ENCODE results near the gene METTL16.
"Not testable (repeated sequence)": the region's sequence is repeated elsewhere in the genome, so short reads cannot be mapped to it uniquely, and the experiment has no call there.

Gene METTL16, protein sequence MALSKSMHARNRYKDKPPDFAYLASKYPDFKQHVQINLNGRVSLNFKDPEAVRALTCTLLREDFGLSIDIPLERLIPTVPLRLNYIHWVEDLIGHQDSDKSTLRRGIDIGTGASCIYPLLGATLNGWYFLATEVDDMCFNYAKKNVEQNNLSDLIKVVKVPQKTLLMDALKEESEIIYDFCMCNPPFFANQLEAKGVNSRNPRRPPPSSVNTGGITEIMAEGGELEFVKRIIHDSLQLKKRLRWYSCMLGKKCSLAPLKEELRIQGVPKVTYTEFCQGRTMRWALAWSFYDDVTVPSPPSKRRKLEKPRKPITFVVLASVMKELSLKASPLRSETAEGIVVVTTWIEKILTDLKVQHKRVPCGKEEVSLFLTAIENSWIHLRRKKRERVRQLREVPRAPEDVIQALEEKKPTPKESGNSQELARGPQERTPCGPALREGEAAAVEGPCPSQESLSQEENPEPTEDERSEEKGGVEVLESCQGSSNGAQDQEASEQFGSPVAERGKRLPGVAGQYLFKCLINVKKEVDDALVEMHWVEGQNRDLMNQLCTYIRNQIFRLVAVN

DNA sequence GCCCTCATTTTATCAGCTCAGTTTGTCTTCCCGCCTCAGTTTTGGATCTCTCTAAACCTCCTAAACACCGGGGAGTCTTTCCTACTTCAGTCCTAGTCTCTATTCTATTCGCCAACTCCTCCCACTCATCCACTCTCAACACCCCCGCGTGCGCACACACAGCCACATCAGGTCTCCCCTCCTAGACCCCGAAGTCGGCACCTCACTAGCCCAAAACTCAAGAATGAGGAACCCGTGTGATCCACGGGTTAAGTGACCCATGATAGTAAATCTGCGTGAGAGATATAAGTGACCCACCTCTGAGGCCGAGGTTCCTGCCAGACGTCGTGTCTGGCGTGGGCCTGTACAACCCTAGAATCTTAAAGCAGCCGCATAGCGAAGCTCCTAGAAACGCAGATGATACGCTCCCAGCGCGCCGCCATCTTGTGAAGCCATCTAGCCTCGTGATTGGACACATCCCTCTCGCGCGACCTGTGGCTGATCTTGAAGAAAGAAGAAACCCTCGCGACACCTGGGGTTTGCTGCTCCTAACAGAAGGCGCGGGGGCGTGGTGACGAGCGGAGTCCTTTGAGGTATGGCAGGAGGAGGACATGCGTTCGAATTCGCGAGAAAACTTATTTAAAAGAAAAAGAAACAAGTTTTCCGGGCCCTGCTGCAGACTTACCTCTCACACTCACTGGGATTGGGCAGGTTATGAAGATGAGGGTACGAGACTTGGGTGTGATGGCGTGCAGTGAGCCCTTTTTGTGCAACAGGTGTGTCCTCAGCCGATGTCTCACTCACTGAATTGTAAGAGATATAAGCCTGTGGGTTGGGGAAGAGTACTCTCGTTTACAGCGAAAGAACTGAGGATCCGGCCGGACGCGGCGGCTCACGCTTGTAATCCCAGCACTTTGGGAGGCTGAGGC, at the start of gene METTL16:
TSS of gene METTL16 (minus strand) at position 427 of the 908 bp plus-strand sequence. CDS start 9,557 bp downstream, outside the sequence.
- Mint-ChIP-seq H3K27ac (no peak within 1 kb of the TSS), H3K27me3 (no peaks in the 10 kb centered on the region), H3K4me3 (peak within 1 kb of the TSS; percentile 33), H3K36me3 (peaks cover 8% of the 10 kb centered on the region), H3K4me1 (peaks cover 14% of the 10 kb centered on the region), H3K9me3 (no peaks in the 10 kb centered on the region)
- ATAC-seq (ENCODE audit: low read depth) (peak; percentile 98), DNase-seq (ENCODE audit: low spot score in 2 of 2) (peak; percentile 86 to 93)

- DNase-seq (ENCODE audit: low spot score in 2 of 2) (no peak), ATAC-seq (ENCODE audit: low read depth) (no peak)
- H3K4me1 Mint-ChIP-seq = peaks cover 7% of the 10 kb centered on the region
- no peak overlapping the region for H3K27ac Mint-ChIP-seq
- H3K4me3 Mint-ChIP-seq = no peak overlapping the region
- peaks cover 7% of the 10 kb centered on the region for H3K27me3 Mint-ChIP-seq
- H3K36me3 Mint-ChIP-seq = no peaks in the 10 kb centered on the region
- peaks cover 2% of the 10 kb centered on the region for H3K9me3 Mint-ChIP-seq
Observed at GRCh38 chr17:2560658-2561057, 49.0 kb upstream of the METTL16 start.

DNA sequence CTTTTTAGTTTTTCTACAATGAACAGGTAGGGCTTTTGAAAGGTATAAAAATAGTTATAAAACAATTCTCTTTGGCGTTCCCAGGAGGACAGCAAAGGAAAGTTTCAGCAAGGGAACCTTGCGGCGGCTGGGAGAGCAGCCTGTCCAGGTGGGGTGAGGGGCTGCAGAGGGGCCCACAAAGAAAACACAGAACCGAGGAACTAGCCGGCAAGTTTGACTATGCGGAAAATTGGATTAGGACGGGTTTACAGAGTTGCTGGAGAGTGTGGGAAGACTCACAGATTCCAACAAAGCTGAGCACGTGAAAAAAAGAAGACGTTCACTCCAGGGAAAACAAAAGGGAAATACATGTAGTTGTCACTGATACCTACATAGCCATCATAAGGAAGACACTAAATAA, 40.2 kb upstream of the METTL16 start:
- Mint-ChIP-seq H3K4me3 (no peak overlapping the region), H3K36me3 (no peaks in the 10 kb centered on the region), H3K27ac (no peak overlapping the region), H3K27me3 (peaks cover 7% of the 10 kb centered on the region), H3K4me1 (no peaks in the 10 kb centered on the region), H3K9me3 (no peaks in the 10 kb centered on the region)
- DNase-seq (ENCODE audit: low spot score in 2 of 2) (no peak), ATAC-seq (ENCODE audit: low read depth) (no peak)

- no peaks in the 10 kb centered on the region for H3K9me3 Mint-ChIP-seq
- H3K4me1 Mint-ChIP-seq = no peaks in the 10 kb centered on the region
- H3K27me3 Mint-ChIP-seq = peaks cover 7% of the 10 kb centered on the region
- no peak for ATAC-seq (ENCODE audit: low read depth)
- H3K36me3 Mint-ChIP-seq = no peaks in the 10 kb centered on the region
- no peak for DNase-seq (ENCODE audit: low spot score in 2 of 2)
- H3K4me3 Mint-ChIP-seq = no peak overlapping the region
- no peak overlapping the region for H3K27ac Mint-ChIP-seq
Observed at GRCh38 chr17:2551493-2551892, 39.8 kb upstream of the METTL16 start.

DNA sequence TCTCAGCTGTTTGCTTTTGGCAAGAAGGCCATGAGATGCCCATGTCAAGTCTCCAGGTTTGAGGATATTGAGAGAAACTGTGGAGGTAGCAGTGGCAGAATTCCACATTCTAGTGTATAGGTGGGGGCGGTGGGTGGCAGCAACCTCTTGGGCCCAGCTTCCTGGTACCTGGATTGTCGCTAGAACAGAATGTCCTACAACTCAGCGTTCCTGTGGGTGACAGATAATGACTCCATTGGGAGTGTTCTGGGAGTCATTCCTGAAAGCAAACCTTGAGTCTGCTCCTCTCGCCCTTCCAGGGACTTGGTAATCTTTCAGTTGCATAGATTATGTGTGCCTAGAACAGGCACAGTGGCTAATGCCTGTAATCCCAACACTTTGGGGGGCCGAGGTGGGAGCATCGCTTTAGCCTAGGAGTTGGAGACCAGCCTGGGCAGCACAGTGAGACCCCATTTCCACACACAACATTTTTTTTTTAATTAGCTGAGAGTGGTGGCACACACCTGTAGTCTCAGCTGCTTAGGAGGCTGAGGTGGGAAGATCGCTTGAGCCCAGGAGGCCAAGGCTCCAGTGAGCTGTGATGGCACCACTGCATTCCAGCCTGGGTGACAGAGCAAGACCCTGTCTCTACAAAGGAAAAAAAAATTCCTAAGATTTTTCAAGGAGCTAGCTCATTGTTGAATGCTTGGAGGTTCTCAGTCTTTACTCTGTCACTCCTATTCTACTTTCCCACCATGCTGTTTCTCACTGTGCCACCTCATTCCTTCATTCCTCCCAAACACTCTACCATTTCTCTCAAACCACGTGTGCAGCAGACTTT, 37.9 kb upstream of the METTL16 start:
- H3K4me3 Mint-ChIP-seq = no peak overlapping the region
- peaks cover 8% of the 10 kb centered on the region for H3K27me3 Mint-ChIP-seq
- ATAC-seq (ENCODE audit: low read depth) = no peak
- H3K4me1 Mint-ChIP-seq = no peaks in the 10 kb centered on the region
- no peak for DNase-seq (ENCODE audit: low spot score in 2 of 2)
- H3K27ac Mint-ChIP-seq = no peak overlapping the region
- H3K9me3 Mint-ChIP-seq = no peaks in the 10 kb centered on the region
- no peaks in the 10 kb centered on the region for H3K36me3 Mint-ChIP-seq

- H3K4me1 Mint-ChIP-seq; DNase-seq (ENCODE audit: low spot score in 2 of 2); H3K27ac Mint-ChIP-seq; H3K36me3 Mint-ChIP-seq; H3K27me3 Mint-ChIP-seq; ATAC-seq (ENCODE audit: low read depth); H3K9me3 Mint-ChIP-seq; H3K4me3 Mint-ChIP-seq: not testable (repeated sequence)
Observed at GRCh38 chr17:2548026-2548425, 36.3 kb upstream of the METTL16 start.

DNA sequence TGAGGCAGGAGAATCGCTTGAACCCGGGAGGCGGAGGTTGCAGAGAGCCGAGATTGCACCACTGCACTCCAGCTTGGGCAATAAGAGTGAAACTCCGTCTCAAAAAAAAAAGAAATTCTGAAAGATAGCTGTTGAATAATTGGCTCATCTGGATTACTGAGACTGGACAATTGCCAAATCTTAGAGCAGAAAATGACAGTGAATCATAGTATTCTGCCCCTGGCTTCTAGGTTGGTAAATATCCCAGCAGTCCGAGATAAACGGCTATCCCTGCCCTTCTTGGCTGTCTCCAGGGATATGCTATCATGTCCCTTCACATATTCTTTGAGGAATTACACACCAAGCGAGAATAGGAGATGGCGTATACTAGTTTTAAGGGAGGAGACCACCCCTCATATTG, 35.5 kb upstream of the METTL16 start:
- ATAC-seq (ENCODE audit: low read depth) (no peak), DNase-seq (ENCODE audit: low spot score in 2 of 2) (no peak)
- Mint-ChIP-seq H3K4me3 (no peak overlapping the region), H3K4me1 (peaks cover 4% of the 10 kb centered on the region), H3K9me3 (no peaks in the 10 kb centered on the region), H3K27me3 (peaks cover 8% of the 10 kb centered on the region), H3K36me3 (no peaks in the 10 kb centered on the region), H3K27ac (no peak overlapping the region)

DNA sequence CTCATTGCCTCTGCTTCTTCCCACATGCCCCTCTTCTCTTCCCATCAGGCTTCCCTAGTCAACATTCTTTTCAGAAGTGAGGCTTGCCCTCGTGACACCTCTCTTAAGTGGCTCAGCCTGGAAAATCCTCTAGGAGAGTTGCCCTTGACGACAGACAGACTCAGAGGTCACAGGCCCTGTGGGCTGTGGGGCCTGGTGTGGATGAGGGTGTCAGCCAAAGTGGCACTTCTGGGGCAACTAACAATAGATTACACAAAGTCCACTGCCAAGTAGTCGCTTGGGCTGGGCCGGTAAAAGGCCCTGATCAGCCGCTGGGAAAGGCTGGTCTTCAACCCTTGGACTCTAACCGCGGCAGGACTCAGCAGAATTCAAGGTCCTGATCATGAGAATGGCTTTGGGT, 33.7 kb upstream of the METTL16 start:
- peaks cover 6% of the 10 kb centered on the region for H3K4me1 Mint-ChIP-seq
- H3K4me3 Mint-ChIP-seq = no peak overlapping the region
- ATAC-seq (ENCODE audit: low read depth) (no peak), DNase-seq (ENCODE audit: low spot score in 2 of 2) (no peak)
- H3K27ac Mint-ChIP-seq = peak overlapping the region; percentile 18
- peaks cover 6% of the 10 kb centered on the region for H3K27me3 Mint-ChIP-seq
- H3K9me3 Mint-ChIP-seq = no peaks in the 10 kb centered on the region
- H3K36me3 Mint-ChIP-seq = no peaks in the 10 kb centered on the region

DNA sequence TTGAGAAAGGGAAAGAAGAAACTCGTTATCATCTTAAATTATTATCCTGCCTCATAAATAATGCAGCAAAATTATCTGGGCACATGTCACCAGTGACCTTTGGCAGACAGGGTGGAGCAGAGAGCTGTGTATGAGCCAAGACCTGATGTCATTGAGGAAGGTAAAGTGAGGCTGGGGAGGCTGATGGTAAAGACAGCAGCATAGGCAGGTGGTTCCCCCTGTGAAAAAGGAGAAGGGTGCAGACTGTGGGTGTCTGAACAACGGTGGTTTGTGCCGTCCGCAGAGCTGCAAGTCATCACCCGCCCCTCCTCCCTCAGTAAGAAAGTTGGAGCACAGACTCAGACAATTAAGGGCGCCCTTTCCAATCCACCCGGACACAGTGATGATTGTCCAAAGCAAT, 30.8 kb upstream of the METTL16 start:
- Mint-ChIP-seq H3K27ac (no peak overlapping the region), H3K36me3 (no peaks in the 10 kb centered on the region), H3K4me3 (no peak overlapping the region), H3K4me1 (peaks cover 6% of the 10 kb centered on the region), H3K9me3 (no peaks in the 10 kb centered on the region), H3K27me3 (peaks cover 5% of the 10 kb centered on the region)
- DNase-seq (ENCODE audit: low spot score in 2 of 2) = peak in 1 of 2 donors; percentile 10
- peak; percentile 93 for ATAC-seq (ENCODE audit: low read depth)

- H3K4me3 Mint-ChIP-seq = no peak overlapping the region
- no peaks in the 10 kb centered on the region for H3K36me3 Mint-ChIP-seq
- no peak for DNase-seq (ENCODE audit: low spot score in 2 of 2)
- ATAC-seq (ENCODE audit: low read depth) = no peak
- peaks cover 6% of the 10 kb centered on the region for H3K4me1 Mint-ChIP-seq
- H3K27ac Mint-ChIP-seq = no peak overlapping the region
- H3K27me3 Mint-ChIP-seq = peaks cover 5% of the 10 kb centered on the region
- H3K9me3 Mint-ChIP-seq = no peaks in the 10 kb centered on the region
Observed at GRCh38 chr17:2542056-2542455, 30.4 kb upstream of the METTL16 start.

GRCh38 chr17:2537579-2537978, 25.9 kb upstream of the METTL16 start:
- H3K36me3 Mint-ChIP-seq; ATAC-seq (ENCODE audit: low read depth); H3K27ac Mint-ChIP-seq; H3K9me3 Mint-ChIP-seq; H3K4me1 Mint-ChIP-seq; H3K27me3 Mint-ChIP-seq; DNase-seq (ENCODE audit: low spot score in 2 of 2); H3K4me3 Mint-ChIP-seq: not testable (repeated sequence)

GRCh38 chr17:2532146-2532720, 20.5 kb upstream of the METTL16 start:
- Mint-ChIP-seq H3K36me3 (no peaks in the 10 kb centered on the region), H3K27me3 (no peaks in the 10 kb centered on the region), H3K4me1 (peaks cover 6% of the 10 kb centered on the region), H3K27ac (no peak overlapping the region), H3K9me3 (no peaks in the 10 kb centered on the region), H3K4me3 (no peak overlapping the region)
- ATAC-seq (ENCODE audit: low read depth) (no peak), DNase-seq (ENCODE audit: low spot score in 2 of 2) (no peak)

DNA sequence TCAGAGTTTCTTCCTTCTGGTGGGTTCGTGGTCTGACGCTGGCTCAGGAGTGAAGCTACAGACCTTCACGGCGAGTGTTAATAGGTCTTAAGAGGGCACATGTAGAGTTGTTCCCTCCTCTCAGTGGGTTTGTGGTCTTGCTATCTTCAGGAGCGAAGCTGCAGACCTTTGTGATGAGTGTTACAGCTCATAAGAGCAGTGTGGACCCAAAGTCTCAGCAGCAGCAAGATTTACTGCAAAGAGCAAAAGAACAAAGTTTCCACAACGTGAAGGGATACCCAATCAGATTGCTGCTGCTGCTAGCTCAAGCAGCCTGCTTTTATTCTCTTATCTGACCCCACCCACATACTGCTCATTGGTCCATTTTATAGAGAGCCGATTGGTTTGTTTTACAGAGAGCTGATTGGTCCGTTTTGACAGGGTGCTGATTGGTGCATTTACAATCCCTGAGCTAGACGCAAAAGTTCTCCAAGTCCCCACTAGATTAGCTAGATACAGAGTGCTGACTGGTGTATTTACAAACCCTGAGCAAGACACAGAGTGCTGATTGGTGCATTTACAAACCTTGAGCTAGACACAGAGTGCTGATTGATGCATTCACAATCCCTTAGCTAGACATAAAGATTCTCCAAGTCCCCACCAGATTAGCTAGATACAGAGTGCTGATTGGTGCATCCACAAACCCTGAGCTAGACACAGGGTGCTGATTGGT, 19.7 kb upstream of the METTL16 start:
- H3K27me3 Mint-ChIP-seq; H3K27ac Mint-ChIP-seq; DNase-seq (ENCODE audit: low spot score in 2 of 2); ATAC-seq (ENCODE audit: low read depth); H3K36me3 Mint-ChIP-seq; H3K9me3 Mint-ChIP-seq; H3K4me3 Mint-ChIP-seq; H3K4me1 Mint-ChIP-seq: not testable (repeated sequence)

Data from memory B cell (primary cell).